NCI-H748 (cell line): ENCODE measurements around the gene ZNF765.
"Not testable (repeated sequence)": the region's sequence is repeated elsewhere in the genome, so short reads cannot be mapped to it uniquely, and the experiment has no call there.

Source experiments
- DNase-seq: peaks from one replicate; lab custom pipeline; 2025; ENCODE audit not compliant: unreplicated experiment; lab: John Stamatoyannopoulos, UW

The ZNF765 gene

GRCh38 chr19:53475470-53475869 lies 80.5 kb downstream of the ZNF765 start:
- not testable (repeated sequence) for DNase-seq
